ENCODE data around the gene PLXNA2. TPM values are rescaled to one million over a fixed set of nuclear protein-coding genes. Genes with fewer than 3 reads are reported as not detected.

The PLXNA2 gene
- total RNA-seq, 1 experiment from 2014 or later = 0.89 TPM

GRCh38 chr1:208235982-208236761 lies 8.0 kb downstream of the PLXNA2 start:
- Histone ChIP-seq H3K9me3 (ENCODE audit: control insufficient read depth in 1 of 2, insufficient read depth in 1 of 2, low read depth in 1 of 2, low read length in 2 of 2) (no peaks in the 10 kb centered on the region), H3K36me3 (ENCODE audit: control insufficient read depth in 1 of 2, insufficient read depth in 2 of 2, low read length in 2 of 2) (no peaks in the 10 kb centered on the region), H3K9me2 (ENCODE audit: insufficient read depth) (no peaks in the 10 kb centered on the region), H3K79me2 (ENCODE audit: insufficient read depth, low read length) (no peaks in the 10 kb centered on the region), H3K4me1 (ENCODE audit: control insufficient read depth in 1 of 2, insufficient read depth in 2 of 2, low read length in 2 of 2) (no peaks in the 10 kb centered on the region), H3K27me3 (ENCODE audit: insufficient read depth, low read length) (peaks cover 35% of the 10 kb centered on the region), H3K27ac (ENCODE audit: low read depth, low read length) (no peak overlapping the region), H3K4me3 (replicated peaks in 1 of 2; ENCODE audit: low read depth in 1 of 2, low read length in 2 of 2) (no peak overlapping the region), H3K9ac (ENCODE audit: low read length) (no peak overlapping the region), H4K20me1 (ENCODE audit: insufficient read depth) (no peaks in the 10 kb centered on the region), H2AFZ (ENCODE audit: low read depth, low read length, poor library complexity, severe bottlenecking) (no peak overlapping the region), H3K4me2 (ENCODE audit: low read length) (no peak overlapping the region)
- TF ChIP-seq POLR2AphosphoS5 (IDR thresholded peaks at IDR 0.05; ENCODE audit: low read depth, low read length) = no peak
- intact Hi-C loops (cut with micrococcal nuclease) = loop anchor here (10.0 kb wide), 1 partner anchor 351 kb away; no protein-coding TSS in a partner anchor
- POLR2A ChIA-PET = no interaction called here
- CTCF ChIA-PET = interaction anchor here (1.0 kb wide), 1 partner anchor 214 kb away, joined by 3 read pairs; no protein-coding TSS in a partner anchor
- no peak for ATAC-seq
- DNase-seq (ENCODE audit: low read depth, low spot score) = no peak
- BruUV-seq (replicated peaks) = no TSS peak
- RAD21 ChIA-PET (ENCODE audit: low non-redundant PET in 1 of 2, low total read pairs in 2 of 2, uncharacterized antibody in 2 of 2, unreplicated experiment in 2 of 2) = no interaction called here

DNA sequence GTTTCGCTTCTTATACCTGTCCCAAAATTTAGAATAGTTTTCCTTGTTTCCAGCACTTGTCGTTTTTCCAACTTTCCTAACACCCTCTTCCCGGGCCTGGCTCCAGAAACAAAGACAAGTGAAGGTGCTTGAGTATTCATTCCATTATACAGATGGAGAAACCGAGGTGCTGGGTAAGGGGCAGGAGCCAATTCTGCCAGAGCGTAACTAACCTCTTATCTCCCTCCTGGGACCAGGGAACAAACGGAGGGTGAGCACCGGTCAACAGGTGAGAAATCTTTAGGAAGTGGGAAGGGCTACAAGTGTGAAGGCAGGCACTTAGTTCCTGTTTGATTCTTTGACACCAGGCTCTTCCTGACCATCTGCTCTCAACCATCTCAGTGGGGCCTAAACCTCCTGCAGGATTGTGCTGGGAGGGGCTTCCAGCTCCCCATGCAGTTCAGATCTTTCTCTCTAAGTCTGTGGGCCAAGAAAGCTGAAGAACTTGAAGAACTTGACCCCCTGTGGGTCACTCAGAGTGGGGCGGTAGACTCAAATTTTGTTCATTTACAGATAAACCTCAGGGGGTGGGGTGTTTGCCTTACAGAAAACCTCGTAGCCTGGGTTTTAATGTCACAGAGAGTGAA lies 8.7 kb downstream of the PLXNA2 start:
- BruUV-seq (replicated peaks) = no TSS peak
- no peak overlapping the region for H3K9ac ChIP-seq (ENCODE audit: low read length)
- RAD21 ChIA-PET (ENCODE audit: low non-redundant PET in 1 of 2, low total read pairs in 2 of 2, uncharacterized antibody in 2 of 2, unreplicated experiment in 2 of 2) = no interaction called here
- TF ChIP-seq SP1 (IDR thresholded peaks at IDR 0.05; ENCODE audit: low read depth) (no peak), RAD21 (IDR thresholded peaks at IDR 0.05; ENCODE audit: low read depth) (no peak), TCF7L2 (IDR thresholded peaks at IDR 0.05; ENCODE audit: borderline replicate concordance, extremely low read depth, insufficient read depth, insufficient read length) (no peak), CBX3 (IDR thresholded peaks at IDR 0.05; ENCODE audit: low read depth) (no peak), FOSL1 (IDR thresholded peaks at IDR 0.05; ENCODE audit: low read depth) (no peak), ZNF274 (IDR thresholded peaks at IDR 0.05; ENCODE audit: low read depth, low read length) (no peak), ZFX (IDR thresholded peaks at IDR 0.05) (no peak), SIN3A (IDR thresholded peaks at IDR 0.05; ENCODE audit: low read depth) (no peak), YY1 (IDR thresholded peaks at IDR 0.05; ENCODE audit: extremely low read depth, insufficient replicate concordance, low read depth, low read length) (no peak), ELF1 (IDR thresholded peaks at IDR 0.05; ENCODE audit: borderline replicate concordance, low read depth) (no peak), POLR2A (IDR thresholded peaks at IDR 0.05; ENCODE audit: borderline replicate concordance, extremely low read depth, insufficient read depth, insufficient read length) (no peak), JUND (IDR thresholded peaks at IDR 0.05) (no peak), EZH2 (IDR thresholded peaks at IDR 0.05) (no peak), EZH2phosphoT487 (IDR thresholded peaks at IDR 0.05; ENCODE audit: borderline replicate concordance) (no peak), POLR2AphosphoS5 (IDR thresholded peaks at IDR 0.05; ENCODE audit: low read depth, low read length) (no peak), EGR1 (IDR thresholded peaks at IDR 0.05; ENCODE audit: low read depth) (no peak)
- TF ChIP-seq, protein P1, sequence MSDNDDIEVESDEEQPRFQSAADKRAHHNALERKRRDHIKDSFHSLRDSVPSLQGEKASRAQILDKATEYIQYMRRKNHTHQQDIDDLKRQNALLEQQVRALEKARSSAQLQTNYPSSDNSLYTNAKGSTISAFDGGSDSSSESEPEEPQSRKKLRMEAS (IDR thresholded peaks at IDR 0.05) = no peak
- TF ChIP-seq, protein P2, sequence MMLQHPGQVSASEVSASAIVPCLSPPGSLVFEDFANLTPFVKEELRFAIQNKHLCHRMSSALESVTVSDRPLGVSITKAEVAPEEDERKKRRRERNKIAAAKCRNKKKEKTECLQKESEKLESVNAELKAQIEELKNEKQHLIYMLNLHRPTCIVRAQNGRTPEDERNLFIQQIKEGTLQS (IDR thresholded peaks at IDR 0.05) = no peak

More for the DNA sequence above, 8.7 kb downstream of the PLXNA2 start:
- no peak overlapping the region for H3K4me3 ChIP-seq (replicated peaks in 1 of 2; ENCODE audit: low read depth in 1 of 2, low read length in 2 of 2)
- no peak overlapping the region for H2AFZ ChIP-seq (ENCODE audit: low read depth, low read length, poor library complexity, severe bottlenecking)
- H3K4me1 ChIP-seq (ENCODE audit: control insufficient read depth in 1 of 2, insufficient read depth in 2 of 2, low read length in 2 of 2) = no peaks in the 10 kb centered on the region
- DNase-seq (ENCODE audit: low read depth, low spot score) (no peak), ATAC-seq (no peak)
- no peaks in the 10 kb centered on the region for H3K79me2 ChIP-seq (ENCODE audit: insufficient read depth, low read length)
- ChIA-PET CTCF (no interaction called here), POLR2A (no interaction called here)
- no peaks in the 10 kb centered on the region for H4K20me1 ChIP-seq (ENCODE audit: insufficient read depth)
- H3K36me3 ChIP-seq (ENCODE audit: control insufficient read depth in 1 of 2, insufficient read depth in 2 of 2, low read length in 2 of 2) = no peaks in the 10 kb centered on the region
- H3K27me3 ChIP-seq (ENCODE audit: insufficient read depth, low read length) = peaks cover 29% of the 10 kb centered on the region
- no peak overlapping the region for H3K4me2 ChIP-seq (ENCODE audit: low read length)
- no peak overlapping the region for H3K27ac ChIP-seq (ENCODE audit: low read depth, low read length)
- intact Hi-C loops (cut with micrococcal nuclease) = loop anchor here (10.0 kb wide), 1 partner anchor 351 kb away; no protein-coding TSS in a partner anchor
- no peaks in the 10 kb centered on the region for H3K9me2 ChIP-seq (ENCODE audit: insufficient read depth)
- no peaks in the 10 kb centered on the region for H3K9me3 ChIP-seq (ENCODE audit: control insufficient read depth in 1 of 2, insufficient read depth in 1 of 2, low read depth in 1 of 2, low read length in 2 of 2)

Measured in HCT116 (cell line).